Measurements from ENCODE around the gene BSDC1. TPM values are rescaled to one million over a fixed set of nuclear protein-coding genes. Genes with fewer than 3 reads are reported as not detected.

BSDC1 gene
- total RNA-seq, 1 experiment from 2014 or later, result 47.0 TPM

DNA sequence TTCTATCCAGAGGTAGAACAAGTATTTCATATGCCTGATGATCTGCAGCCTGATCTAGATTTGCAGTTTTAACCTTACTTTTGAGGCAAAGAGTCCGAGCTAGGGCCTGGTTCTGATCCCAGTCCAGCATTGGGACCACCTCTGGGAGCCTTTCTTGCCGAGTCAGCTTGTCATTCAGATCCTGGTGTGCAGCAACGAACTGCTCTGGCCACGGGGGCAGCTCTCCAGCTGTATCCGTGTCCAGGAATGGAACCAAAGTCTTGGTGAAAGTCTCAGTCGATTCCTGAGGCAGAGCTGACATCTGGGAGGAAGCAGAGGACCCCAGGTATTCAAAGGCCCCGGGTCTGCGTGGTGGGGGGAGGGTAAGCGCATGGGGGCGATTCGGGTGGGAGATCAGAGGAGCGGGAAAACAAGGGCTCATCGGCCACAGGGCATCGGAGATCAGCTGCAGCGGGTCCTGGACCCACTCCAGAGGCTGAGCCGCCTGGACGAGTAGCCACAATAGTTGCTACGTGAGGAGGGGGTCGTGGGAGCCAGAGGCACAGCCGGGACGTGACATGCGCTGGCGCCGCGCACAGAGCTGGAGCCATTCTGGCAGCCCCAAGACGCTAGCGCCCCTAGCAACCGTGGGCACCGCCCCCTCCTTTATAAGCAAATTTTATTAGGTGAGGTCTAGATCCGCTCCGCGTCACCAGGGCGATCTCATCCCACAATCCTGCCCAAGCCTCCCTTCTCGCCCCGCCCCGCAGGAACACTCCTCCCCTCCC, 32.4 kb upstream of the BSDC1 start:
- no peaks in the 10 kb centered on the region for H3K79me2 ChIP-seq (ENCODE audit: insufficient read depth, low read length)
- intact Hi-C loops (cut with micrococcal nuclease), result no loop called here
- H3K4me1 ChIP-seq (ENCODE audit: control insufficient read depth in 1 of 2, insufficient read depth in 2 of 2, low read length in 2 of 2), result no peaks in the 10 kb centered on the region
- no peak overlapping the region for H3K9ac ChIP-seq (ENCODE audit: low read length)
- DNase-seq (ENCODE audit: low read depth, low spot score), result no peak
- CTCF ChIA-PET, result interaction anchor here (1.0 kb wide), 1 partner anchor 94 kb away, joined by 3 read pairs; no protein-coding TSS in a partner anchor
- H3K4me2 ChIP-seq (ENCODE audit: low read length), result no peak overlapping the region
- BruUV-seq (replicated peaks), result no TSS peak
- no peaks in the 10 kb centered on the region for H3K36me3 ChIP-seq (ENCODE audit: control insufficient read depth in 1 of 2, insufficient read depth in 2 of 2, low read length in 2 of 2)
- H2AFZ ChIP-seq (ENCODE audit: low read depth, low read length, poor library complexity, severe bottlenecking), result no peak overlapping the region
- no peak overlapping the region for H3K4me3 ChIP-seq (replicated peaks in 1 of 2; ENCODE audit: low read depth in 1 of 2, low read length in 2 of 2)
- TF ChIP-seq RAD21 (IDR thresholded peaks at IDR 0.05; ENCODE audit: low read depth) (no peak), ZFX (IDR thresholded peaks at IDR 0.05) (no peak), EZH2 (IDR thresholded peaks at IDR 0.05) (no peak), EGR1 (IDR thresholded peaks at IDR 0.05; ENCODE audit: low read depth) (no peak), CBX3 (IDR thresholded peaks at IDR 0.05; ENCODE audit: low read depth) (no peak), CEBPB (IDR thresholded peaks at IDR 0.05; ENCODE audit: low read depth) (no peak), SP1 (IDR thresholded peaks at IDR 0.05; ENCODE audit: low read depth) (no peak), ZNF274 (IDR thresholded peaks at IDR 0.05; ENCODE audit: low read depth, low read length) (no peak), POLR2A (IDR thresholded peaks at IDR 0.05; ENCODE audit: borderline replicate concordance, extremely low read depth, insufficient read depth, insufficient read length) (no peak)
- TF ChIP-seq, protein P1, sequence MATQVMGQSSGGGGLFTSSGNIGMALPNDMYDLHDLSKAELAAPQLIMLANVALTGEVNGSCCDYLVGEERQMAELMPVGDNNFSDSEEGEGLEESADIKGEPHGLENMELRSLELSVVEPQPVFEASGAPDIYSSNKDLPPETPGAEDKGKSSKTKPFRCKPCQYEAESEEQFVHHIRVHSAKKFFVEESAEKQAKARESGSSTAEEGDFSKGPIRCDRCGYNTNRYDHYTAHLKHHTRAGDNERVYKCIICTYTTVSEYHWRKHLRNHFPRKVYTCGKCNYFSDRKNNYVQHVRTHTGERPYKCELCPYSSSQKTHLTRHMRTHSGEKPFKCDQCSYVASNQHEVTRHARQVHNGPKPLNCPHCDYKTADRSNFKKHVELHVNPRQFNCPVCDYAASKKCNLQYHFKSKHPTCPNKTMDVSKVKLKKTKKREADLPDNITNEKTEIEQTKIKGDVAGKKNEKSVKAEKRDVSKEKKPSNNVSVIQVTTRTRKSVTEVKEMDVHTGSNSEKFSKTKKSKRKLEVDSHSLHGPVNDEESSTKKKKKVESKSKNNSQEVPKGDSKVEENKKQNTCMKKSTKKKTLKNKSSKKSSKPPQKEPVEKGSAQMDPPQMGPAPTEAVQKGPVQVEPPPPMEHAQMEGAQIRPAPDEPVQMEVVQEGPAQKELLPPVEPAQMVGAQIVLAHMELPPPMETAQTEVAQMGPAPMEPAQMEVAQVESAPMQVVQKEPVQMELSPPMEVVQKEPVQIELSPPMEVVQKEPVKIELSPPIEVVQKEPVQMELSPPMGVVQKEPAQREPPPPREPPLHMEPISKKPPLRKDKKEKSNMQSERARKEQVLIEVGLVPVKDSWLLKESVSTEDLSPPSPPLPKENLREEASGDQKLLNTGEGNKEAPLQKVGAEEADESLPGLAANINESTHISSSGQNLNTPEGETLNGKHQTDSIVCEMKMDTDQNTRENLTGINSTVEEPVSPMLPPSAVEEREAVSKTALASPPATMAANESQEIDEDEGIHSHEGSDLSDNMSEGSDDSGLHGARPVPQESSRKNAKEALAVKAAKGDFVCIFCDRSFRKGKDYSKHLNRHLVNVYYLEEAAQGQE (IDR thresholded peaks at IDR 0.05; ENCODE audit: low read depth), result no peak
- TF ChIP-seq, protein P2, sequence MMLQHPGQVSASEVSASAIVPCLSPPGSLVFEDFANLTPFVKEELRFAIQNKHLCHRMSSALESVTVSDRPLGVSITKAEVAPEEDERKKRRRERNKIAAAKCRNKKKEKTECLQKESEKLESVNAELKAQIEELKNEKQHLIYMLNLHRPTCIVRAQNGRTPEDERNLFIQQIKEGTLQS (IDR thresholded peaks at IDR 0.05), result no peak
- no peaks in the 10 kb centered on the region; the same call in 1 of the 2 replicates for H3K27me3 ChIP-seq (ENCODE audit: insufficient read depth, low read length)
- H4K20me1 ChIP-seq (ENCODE audit: insufficient read depth), result no peaks in the 10 kb centered on the region
- POLR2A ChIA-PET, result no interaction called here
- no peak for ATAC-seq
- RAD21 ChIA-PET (ENCODE audit: low non-redundant PET in 1 of 2, low total read pairs in 2 of 2, uncharacterized antibody in 2 of 2, unreplicated experiment in 2 of 2), result no interaction called here
- no peaks in the 10 kb centered on the region for H3K9me3 ChIP-seq (ENCODE audit: control insufficient read depth in 1 of 2, insufficient read depth in 1 of 2, low read depth in 1 of 2, low read length in 2 of 2)
- H3K9me2 ChIP-seq (ENCODE audit: insufficient read depth), result no peaks in the 10 kb centered on the region
- no peak overlapping the region for H3K27ac ChIP-seq (ENCODE audit: low read depth, low read length)

Measured in HCT116 (cell line).